Naive thymus-derived CD8-positive, alpha-beta T cell (primary cell): ENCODE results near the gene ACP6. TPM values are rescaled to one million over a fixed set of nuclear protein-coding genes. Genes with fewer than 3 reads are reported as not detected.
"Not testable (repeated sequence)": the region's sequence is repeated elsewhere in the genome, so short reads cannot be mapped to it uniquely, and the experiment has no call there.

Source experiments
- ATAC-seq, 2 donors: fragments of 150-1000 bp; cut with Tn5 transposase in 1 of 2; sonication (Bioruptor Pico), chemical (Tn5 transposase) in 1 of 2; 1 replicate in 1 of 2; 2 replicates in 1 of 2; pipeline ENCODE4 v1.10.0; 2021; ENCODE audit warnings: mild to moderate bottlenecking in 2 of 2, moderate library complexity in 2 of 2
- POLR2A ChIA-PET: fragments of 350-600 bp; sonication (Branson Sonifier 250); formaldehyde crosslinking; loops from one replicate; lab custom pipeline; 2021; ENCODE audit warnings: antibody characterized with exemption; lab: Charles Lee
- DNase-seq, 10 donors: peaks; one replicate each; pipeline versions ENCODE4 v3.0.0 to v3.0.0-alpha.2; 2020 to 2022
- H3K27ac Mint-ChIP-seq, 10 donors: one replicate each; pipeline ENCODE4 v1.8.0; 2020 to 2022; ENCODE audit warnings: mild to moderate bottlenecking in 10 of 10, mixed read lengths in 10 of 10, moderate library complexity in 4 of 10, inconsistent platforms in 1 of 10
- H3K27me3 Mint-ChIP-seq, 5 donors: one replicate each; pipeline ENCODE4 v1.8.0; 2021 to 2022; ENCODE audit warnings: mixed read lengths in 5 of 5
- H3K36me3 Mint-ChIP-seq, 3 donors: one replicate each; pipeline ENCODE4 v1.8.0; 2020 to 2022; ENCODE audit warnings: mixed read lengths in 3 of 3, mild to moderate bottlenecking in 2 of 3, inconsistent platforms in 1 of 3
- H3K4me1 Mint-ChIP-seq, 4 donors: one replicate each; pipeline ENCODE4 v1.8.0; 2021 to 2022; ENCODE audit warnings: mixed read lengths in 4 of 4
- H3K4me3 Mint-ChIP-seq, 10 donors: one replicate each; pipeline ENCODE4 v1.8.0; 2020 to 2022; ENCODE audit warnings: mild to moderate bottlenecking in 10 of 10, mixed read lengths in 10 of 10, moderate library complexity in 6 of 10, inconsistent platforms in 1 of 10
- H3K9me3 Mint-ChIP-seq, 9 donors: one replicate each; pipeline ENCODE4 v1.8.0; 2020 to 2022; ENCODE audit warnings: mixed read lengths in 9 of 9, mild to moderate bottlenecking in 3 of 9, inconsistent platforms in 1 of 9, moderate library complexity in 1 of 9
- polyA plus RNA-seq, 3 donors: library from polyadenylated mRNA; unstranded; fragments of 300-500 nt; fragmentation: Illumina TruSeq; gene quantifications; one replicate each; pipeline ENCODE4 v1.2.3, GENCODE V29; 2021
- total RNA-seq, 8 experiments: library from RNA in 2 of 8; stranded (reverse) in 2 of 8; gene quantifications; one replicate each; pipeline ENCODE4 v1.2.3 and lab custom pipeline; 2021 to 2026

Gene ACP6
- total and polyA plus RNA-seq, 5 experiments from 2014 or later: 11.3 to 20.2 (median 17.5) TPM

GRCh38 chr1:147618077-147618569 lies 52.2 kb downstream of the ACP6 start:
- peak overlapping the region in 8 of 10 donors; percentile 12 to 70 (median 31) for H3K27ac Mint-ChIP-seq
- H3K36me3 Mint-ChIP-seq: peaks cover 7 to 93% (median 29%) of the 10 kb centered on the region in 3 donors
- DNase-seq (no peak), ATAC-seq (no peak)
- H3K9me3 Mint-ChIP-seq: no peaks in the 10 kb centered on the region
- no peak overlapping the region for H3K4me3 Mint-ChIP-seq
- POLR2A ChIA-PET: interaction anchor here (0.9 kb wide), 1 partner anchor 77 kb away, joined by 3 read pairs; the partner anchor contains the start of gene BCL9
- H3K4me1 Mint-ChIP-seq: peaks cover 0 to 19% (median 9%) of the 10 kb centered on the region in 4 donors
- no peaks in the 10 kb centered on the region for H3K27me3 Mint-ChIP-seq

- H3K4me3 Mint-ChIP-seq, POLR2A ChIA-PET, H3K9me3 Mint-ChIP-seq, H3K27me3 Mint-ChIP-seq, H3K27ac Mint-ChIP-seq, ATAC-seq, DNase-seq: not testable (repeated sequence)
- H3K4me1 Mint-ChIP-seq: peaks cover 0 to 13% (median 10%) of the 10 kb centered on the region in 4 donors
- H3K36me3 Mint-ChIP-seq: peaks cover 7 to 91% (median 25%) of the 10 kb centered on the region in 3 donors
These were observed 55.4 kb downstream of the ACP6 start for GRCh38 chr1:147614966-147615365.

- Mint-ChIP-seq H3K36me3 (peaks cover 7 to 91% (median 18%) of the 10 kb centered on the region in 3 donors), H3K4me3 (no peak overlapping the region), H3K27me3 (no peaks in the 10 kb centered on the region), H3K9me3 (no peaks in the 10 kb centered on the region), H3K27ac (peak overlapping the region in 1 of 10 donors; percentile 27), H3K4me1 (peaks cover 0 to 13% (median 9%) of the 10 kb centered on the region in 4 donors)
- POLR2A ChIA-PET: no interaction called here
- ATAC-seq: no peak
- DNase-seq: no peak
These were observed 56.8 kb downstream of the ACP6 start for GRCh38 chr1:147613506-147613905.

- H3K27me3 Mint-ChIP-seq: no peaks in the 10 kb centered on the region
- H3K36me3 Mint-ChIP-seq: peaks cover 7 to 91% (median 19%) of the 10 kb centered on the region in 3 donors
- ATAC-seq (no peak), DNase-seq (no peak)
- POLR2A ChIA-PET: interaction anchor here (1.2 kb wide), 1 partner anchor 13 kb away, joined by 3 read pairs; no protein-coding TSS in a partner anchor
- H3K4me3 Mint-ChIP-seq: no peak overlapping the region
- H3K4me1 Mint-ChIP-seq: peaks cover 0 to 4% (median 4%) of the 10 kb centered on the region in 4 donors
- H3K27ac Mint-ChIP-seq: no peak overlapping the region
- H3K9me3 Mint-ChIP-seq: no peaks in the 10 kb centered on the region
These were observed 58.0 kb downstream of the ACP6 start for GRCh38 chr1:147612366-147612765.

GRCh38 chr1:147611586-147611985 lies 58.7 kb downstream of the ACP6 start:
- peaks cover 0 to 4% (median 2%) of the 10 kb centered on the region in 4 donors for H3K4me1 Mint-ChIP-seq
- DNase-seq: no peak

GRCh38 chr1:147611021-147611426 lies 59.3 kb downstream of the ACP6 start:
- ATAC-seq (no peak), DNase-seq (no peak)
- H3K9me3 Mint-ChIP-seq: no peaks in the 10 kb centered on the region
- H3K4me3 Mint-ChIP-seq: no peak overlapping the region
- H3K27ac Mint-ChIP-seq: peak overlapping the region in 1 of 10 donors; percentile 57
- H3K36me3 Mint-ChIP-seq: peaks cover 7 to 91% (median 20%) of the 10 kb centered on the region in 3 donors
- POLR2A ChIA-PET: no interaction called here
- no peaks in the 10 kb centered on the region for H3K27me3 Mint-ChIP-seq
- peaks cover 0 to 4% (median 2%) of the 10 kb centered on the region in 4 donors for H3K4me1 Mint-ChIP-seq

More at GRCh38 chr1:147611586-147611985, 58.7 kb downstream of the ACP6 start:
- Mint-ChIP-seq H3K9me3 (no peaks in the 10 kb centered on the region), H3K36me3 (peaks cover 7 to 91% (median 21%) of the 10 kb centered on the region in 3 donors), H3K4me3 (no peak overlapping the region), H3K27me3 (no peaks in the 10 kb centered on the region), H3K27ac (no peak overlapping the region)
- POLR2A ChIA-PET: no interaction called here
- no peak for ATAC-seq

- no peak for DNase-seq
- no peak overlapping the region for H3K4me3 Mint-ChIP-seq
- no peaks in the 10 kb centered on the region for H3K27me3 Mint-ChIP-seq
- POLR2A ChIA-PET: no interaction called here
- H3K4me1 Mint-ChIP-seq: peaks cover 0 to 7% (median 2%) of the 10 kb centered on the region in 4 donors
- no peak overlapping the region for H3K27ac Mint-ChIP-seq
- no peaks in the 10 kb centered on the region for H3K9me3 Mint-ChIP-seq
- H3K36me3 Mint-ChIP-seq: peaks cover 0 to 89% (median 14%) of the 10 kb centered on the region in 3 donors
- no peak for ATAC-seq
These were observed 61.0 kb downstream of the ACP6 start for GRCh38 chr1:147609358-147609757.

GRCh38 chr1:147608596-147608995 lies 61.7 kb downstream of the ACP6 start:
- Mint-ChIP-seq H3K27ac (peak overlapping the region in 1 of 10 donors; percentile 36), H3K4me1 (peaks cover 0 to 7% (median 2%) of the 10 kb centered on the region in 4 donors), H3K36me3 (peaks cover 0 to 81% (median 14%) of the 10 kb centered on the region in 3 donors), H3K4me3 (no peak overlapping the region), H3K9me3 (no peaks in the 10 kb centered on the region), H3K27me3 (no peaks in the 10 kb centered on the region)
- DNase-seq (no peak), ATAC-seq (no peak)
- POLR2A ChIA-PET: no interaction called here

- H3K9me3 Mint-ChIP-seq: no peaks in the 10 kb centered on the region
- no peaks in the 10 kb centered on the region for H3K27me3 Mint-ChIP-seq
- H3K27ac Mint-ChIP-seq: no peak overlapping the region
- POLR2A ChIA-PET: interaction anchor here (0.9 kb wide), 1 partner anchor 65 kb away, joined by 7 read pairs; the partner anchor contains the start of gene BCL9
- peaks cover 9 to 23% (median 16%) of the 10 kb centered on the region in 4 donors for H3K4me1 Mint-ChIP-seq
- ATAC-seq: no peak
- H3K36me3 Mint-ChIP-seq: peaks cover 0 to 54% (median 10%) of the 10 kb centered on the region in 3 donors
- H3K4me3 Mint-ChIP-seq: no peak overlapping the region
- no peak for DNase-seq
These were observed 64.7 kb downstream of the ACP6 start for GRCh38 chr1:147605591-147605990.

- POLR2A ChIA-PET: interaction anchor here (0.6 kb wide), 1 partner anchor 63 kb away, joined by 3 read pairs; no protein-coding TSS in a partner anchor
- no peak overlapping the region for H3K4me3 Mint-ChIP-seq
- no peaks in the 10 kb centered on the region for H3K27me3 Mint-ChIP-seq
- H3K9me3 Mint-ChIP-seq: no peaks in the 10 kb centered on the region
- no peak for DNase-seq
- peaks cover 0 to 43% (median 9%) of the 10 kb centered on the region in 3 donors for H3K36me3 Mint-ChIP-seq
- H3K4me1 Mint-ChIP-seq: peaks cover 12 to 26% (median 21%) of the 10 kb centered on the region in 4 donors
- ATAC-seq: no peak
- H3K27ac Mint-ChIP-seq: no peak overlapping the region
These were observed 66.3 kb downstream of the ACP6 start for GRCh38 chr1:147603986-147604385.

- DNase-seq (no peak), ATAC-seq (peak in 1 of 2 donors; percentile 1)
- Mint-ChIP-seq H3K36me3 (peaks cover 0 to 10% (median 0%) of the 10 kb centered on the region in 3 donors), H3K27ac (peak overlapping the region; percentile 18 to 87 (median 76)), H3K4me1 (peaks cover 17 to 31% (median 24%) of the 10 kb centered on the region in 4 donors), H3K4me3 (peak overlapping the region; percentile 84 to 94 (median 87)), H3K9me3 (no peaks in the 10 kb centered on the region), H3K27me3 (no peaks in the 10 kb centered on the region)
- POLR2A ChIA-PET: interaction anchor here (0.8 to 3.2 kb wide), 6 partner anchors 12 to 73 kb away, joined by 3 to 73 read pairs (median 4); partner anchors contain the start of gene BCL9
These were observed 69.9 kb downstream of the ACP6 start for GRCh38 chr1:147600119-147601111.

- H3K27me3 Mint-ChIP-seq: no peaks in the 10 kb centered on the region
- ATAC-seq: peak; percentile 80 to 81
These were observed 70.8 kb downstream of the ACP6 start for GRCh38 chr1:147599362-147600118.

More at GRCh38 chr1:147599362-147600118, 70.8 kb downstream of the ACP6 start:
- Mint-ChIP-seq H3K4me3 (peak overlapping the region; percentile 85 to 98 (median 92)), H3K36me3 (peaks cover 0 to 2% (median 0%) of the 10 kb centered on the region in 3 donors), H3K9me3 (no peaks in the 10 kb centered on the region), H3K4me1 (peaks cover 16 to 31% (median 24%) of the 10 kb centered on the region in 4 donors), H3K27ac (peak overlapping the region in 9 of 10 donors; percentile 27 to 94 (median 91))
- DNase-seq: peak; percentile 92 to 98 (median 96)
- POLR2A ChIA-PET: interaction anchor here (0.8 to 3.2 kb wide), 9 partner anchors 13 to 84 kb away, joined by 3 to 73 read pairs (median 5); partner anchors contain the start of genes ACP6 and BCL9
